Measurements from ENCODE around the gene DNAH17.

DNA sequence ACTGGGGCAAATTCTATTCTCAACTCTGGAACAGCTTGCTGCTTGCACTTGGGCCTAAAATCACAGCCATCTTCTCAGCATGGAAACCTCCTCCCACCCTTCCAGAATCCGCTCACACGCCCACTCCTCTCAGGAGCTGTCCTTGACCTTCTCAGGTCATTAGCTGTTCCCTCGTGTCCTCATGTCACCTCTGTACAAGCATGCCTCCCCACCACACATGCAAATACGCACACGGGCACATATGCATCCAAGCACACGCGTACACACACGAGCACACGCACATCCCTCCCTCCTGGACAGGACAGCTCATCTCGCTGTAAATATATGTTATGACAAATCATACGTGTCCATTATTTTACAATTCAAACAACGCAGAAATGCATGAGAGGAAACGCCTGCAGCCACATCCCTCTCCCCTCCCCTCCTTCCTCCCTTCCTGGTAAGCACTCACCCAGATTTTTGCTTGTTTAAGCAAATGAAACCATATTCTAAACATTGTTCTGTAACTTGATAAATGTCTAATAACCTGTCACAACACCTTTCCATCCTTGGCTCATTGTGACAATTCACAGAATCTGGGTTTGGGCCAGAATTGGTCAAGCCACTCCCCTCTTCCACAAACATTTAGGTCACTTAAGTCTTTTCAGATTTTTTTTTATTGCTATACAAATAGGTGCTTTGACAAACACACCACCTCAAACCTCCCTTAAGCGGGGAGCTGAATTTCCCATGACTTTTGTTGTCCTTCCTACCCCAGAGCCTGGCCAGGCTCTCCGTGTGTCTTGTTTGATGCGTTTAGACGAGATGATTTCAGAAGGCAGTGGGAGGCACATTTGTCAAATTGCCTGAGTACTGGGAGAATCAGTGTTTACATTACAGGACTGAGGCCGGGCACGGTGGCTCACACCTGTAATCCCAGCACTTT, 41.7 kb downstream of the DNAH17 start:
- no peak for TF ChIP-seq CTCF (IDR thresholded peaks at IDR 0.05)
- no peak for TF ChIP-seq POLR2A (IDR thresholded peaks at IDR 0.05)
